HG03066 (cell line): ENCODE results near the gene FAM222A.

Experiments
- ATAC-seq: cut with Tn5 transposase; IDR thresholded peaks from one replicate; pipeline ENCODE4 v1.9.1; 2021; ENCODE audit warnings: low read depth; ENCODE audit not compliant: unreplicated experiment

FAM222A gene

GRCh38 chr12:109756457-109756856, 42.8 kb downstream of the FAM222A start:
- ATAC-seq: no peak

- ATAC-seq: no peak
Observed at GRCh38 chr12:109757671-109758265, 44.1 kb downstream of the FAM222A start.

- no peak for ATAC-seq
Observed at GRCh38 chr12:109758426-109759420, 45.1 kb downstream of the FAM222A start.

- ATAC-seq: no peak
Observed at GRCh38 chr12:109759595-109759994, 46.0 kb downstream of the FAM222A start.

GRCh38 chr12:109760031-109760929, 46.7 kb downstream of the FAM222A start:
- ATAC-seq: no peak

- no peak for ATAC-seq
Observed at GRCh38 chr12:109760930-109761921, 47.6 kb downstream of the FAM222A start.

GRCh38 chr12:109762071-109762672, 48.5 kb downstream of the FAM222A start:
- no peak for ATAC-seq

GRCh38 chr12:109762673-109763191, 49.1 kb downstream of the FAM222A start:
- ATAC-seq: no peak

GRCh38 chr12:109763201-109763841, 49.7 kb downstream of the FAM222A start:
- no peak for ATAC-seq

GRCh38 chr12:109764123-109764522, 50.5 kb downstream of the FAM222A start:
- no peak for ATAC-seq

GRCh38 chr12:109764776-109765445, 51.3 kb downstream of the FAM222A start:
- ATAC-seq: no peak

- ATAC-seq: no peak
Observed at GRCh38 chr12:109765446-109765810, 51.8 kb downstream of the FAM222A start.

GRCh38 chr12:109766251-109766778, 52.7 kb downstream of the FAM222A start:
- no peak for ATAC-seq

GRCh38 chr12:109767456-109767855, 53.8 kb downstream of the FAM222A start:
- ATAC-seq: no peak

- no peak for ATAC-seq
Observed at GRCh38 chr12:109767991-109768900, 54.6 kb downstream of the FAM222A start.

GRCh38 chr12:109768901-109769670, 55.5 kb downstream of the FAM222A start:
- no peak for ATAC-seq
